Activated CD8-positive, alpha-beta memory T cell treated with anti-CD3 and anti-CD28 coated beads, Interleukin-2, amount 50 U/mL, for 48 hours (primary cell): Measurements from ENCODE around the gene RRN3.
"Not testable (repeated sequence)": the region's sequence is repeated elsewhere in the genome, so short reads cannot be mapped to it uniquely, and the experiment has no call there.

Source experiments
- DNase-seq: peaks from one replicate; pipeline ENCODE4 v3.0.0-alpha.2; 2020

The RRN3 gene

GRCh38 chr16:15025234-15025951 is 68.7 kb downstream of the RRN3 start:
- not testable (repeated sequence) for DNase-seq

- DNase-seq, result not testable (repeated sequence)
Measured at GRCh38 chr16:15024858-15025199, 69.2 kb downstream of the RRN3 start.

DNA sequence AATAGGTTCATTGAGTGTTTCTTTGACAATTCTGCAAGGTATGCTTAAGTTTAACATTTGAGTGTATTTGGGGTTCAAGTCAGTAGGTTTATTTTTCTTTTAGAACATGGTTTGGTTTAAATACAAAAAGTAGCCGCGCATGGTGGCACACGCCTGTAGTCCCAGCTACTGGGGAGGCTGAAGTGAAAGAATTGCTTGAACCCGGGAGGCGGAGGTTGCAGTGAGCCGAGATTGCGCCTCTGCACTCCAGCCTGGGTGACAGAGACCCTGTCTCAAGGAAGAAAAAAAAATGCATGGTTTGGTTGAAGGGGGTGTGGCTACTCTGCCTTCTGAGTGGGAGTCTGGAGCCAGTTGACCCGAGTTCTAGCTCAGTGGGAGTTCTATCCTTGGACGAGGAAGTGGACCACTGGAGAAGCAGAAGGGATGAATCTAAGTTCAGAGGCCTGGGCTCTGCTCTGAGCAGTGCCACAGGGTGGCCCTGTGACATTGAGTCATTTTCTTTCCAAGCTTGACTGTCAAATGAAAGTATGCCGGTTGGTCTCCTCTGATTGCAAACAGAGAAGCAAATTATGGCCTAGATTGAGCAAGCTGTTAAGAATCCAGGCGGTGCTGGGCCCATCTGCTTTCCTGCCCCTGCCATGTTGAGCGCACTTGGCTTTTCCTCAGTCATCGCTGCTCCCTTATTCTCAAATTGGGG is 70.5 kb downstream of the RRN3 start:
- not testable (repeated sequence) for DNase-seq

DNA sequence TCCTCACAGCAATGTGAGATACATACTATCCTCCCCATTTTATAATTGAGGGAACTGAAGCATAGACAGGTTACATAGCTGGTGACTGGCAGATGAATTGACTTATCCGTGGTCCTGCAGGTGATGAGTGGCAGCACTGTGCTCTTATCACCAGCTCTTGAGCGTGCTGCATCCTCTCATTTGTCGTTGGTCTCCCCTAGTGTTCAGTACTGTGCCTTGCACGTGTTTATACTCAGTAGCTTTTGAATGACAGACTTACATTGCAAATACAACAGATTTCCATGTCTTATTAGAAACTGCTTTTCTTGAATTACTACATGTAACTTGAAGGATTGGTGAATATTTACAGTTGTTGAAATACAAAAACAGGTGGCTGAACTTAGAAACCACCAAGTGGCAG is 71.9 kb downstream of the RRN3 start:
- not testable (repeated sequence) for DNase-seq

DNA sequence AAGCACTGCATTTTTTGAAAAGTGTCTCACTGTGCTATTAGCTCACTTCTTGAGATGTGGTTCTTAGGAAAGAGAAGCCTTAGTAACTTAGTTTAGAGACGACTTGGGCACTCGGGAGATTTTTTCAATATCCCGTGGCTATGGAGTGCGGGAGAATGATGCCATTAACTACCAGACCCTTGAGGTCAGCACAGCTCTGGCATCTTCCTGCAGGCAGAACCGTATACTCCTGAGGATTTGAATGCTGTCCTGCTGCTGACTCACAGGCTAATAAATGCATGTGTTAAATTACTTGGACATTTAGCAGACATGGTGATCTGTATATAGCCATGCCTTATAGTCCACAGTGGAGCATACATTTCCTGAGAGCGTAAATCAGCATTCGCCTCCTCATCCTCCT is 72.6 kb downstream of the RRN3 start:
- DNase-seq, result not testable (repeated sequence)

- DNase-seq, result not testable (repeated sequence)
Measured at GRCh38 chr16:15016951-15017580, 77.0 kb downstream of the RRN3 start.

GRCh38 chr16:15016354-15016753 is 77.7 kb downstream of the RRN3 start:
- DNase-seq, result not testable (repeated sequence)

GRCh38 chr16:15015671-15016070 is 78.4 kb downstream of the RRN3 start:
- not testable (repeated sequence) for DNase-seq

DNA sequence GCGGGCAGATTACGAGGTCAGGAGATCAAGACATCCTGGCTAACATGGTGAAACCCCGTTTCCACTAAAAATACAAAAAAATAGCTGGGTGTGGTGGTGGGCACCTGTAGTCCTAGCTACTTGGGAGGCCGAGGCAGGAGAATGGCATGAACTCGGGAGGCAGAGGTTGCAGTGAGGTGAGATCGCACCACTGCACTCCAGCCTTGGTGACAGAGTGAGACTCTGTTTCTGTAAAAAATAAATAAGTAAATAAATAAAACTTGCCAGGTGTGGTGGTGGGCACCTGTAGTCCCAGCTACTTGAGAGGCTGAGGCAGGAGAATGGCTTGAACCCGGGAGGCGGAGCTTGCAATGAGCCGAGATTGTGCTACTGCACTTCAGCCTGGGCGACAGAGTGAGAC is 81.1 kb downstream of the RRN3 start:
- DNase-seq, result not testable (repeated sequence)
